ENCODE results near the gene RRP7A.
"Not testable (repeated sequence)": the region's sequence is repeated elsewhere in the genome, so short reads cannot be mapped to it uniquely, and the experiment has no call there.

The RRP7A gene

GRCh38 chr22:42544686-42545085, 25.1 kb upstream of the RRP7A start:
- TF ChIP-seq CTCF (IDR thresholded peaks at IDR 0.05; ENCODE audit: low read depth, low read length), result no peak
- DNase-seq (ENCODE audit: extremely low read depth, low read depth), result no peak

- not testable (repeated sequence) for DNase-seq (ENCODE audit: extremely low read depth, low read depth)
These were observed 19.7 kb upstream of the RRP7A start for GRCh38 chr22:42539236-42539771.

- DNase-seq (ENCODE audit: extremely low read depth, low read depth), result not testable (repeated sequence)
These were observed 17.7 kb upstream of the RRP7A start for GRCh38 chr22:42537199-42537831.

GRCh38 chr22:42536634-42537033, 17.0 kb upstream of the RRP7A start:
- DNase-seq (ENCODE audit: extremely low read depth, low read depth), result not testable (repeated sequence)

GRCh38 chr22:42536166-42536565, 16.6 kb upstream of the RRP7A start:
- no peak for DNase-seq (ENCODE audit: extremely low read depth, low read depth)
- no peak for TF ChIP-seq CTCF (IDR thresholded peaks at IDR 0.05; ENCODE audit: low read depth, low read length)

- not testable (repeated sequence) for DNase-seq (ENCODE audit: extremely low read depth, low read depth)
These were observed 15.6 kb upstream of the RRP7A start for GRCh38 chr22:42535082-42535731.

- no peak for DNase-seq (ENCODE audit: extremely low read depth, low read depth)
- TF ChIP-seq CTCF (IDR thresholded peaks at IDR 0.05; ENCODE audit: low read depth, low read length), result no peak
These were observed 14.0 kb upstream of the RRP7A start for GRCh38 chr22:42533638-42533977.

GRCh38 chr22:42531401-42532084, 11.9 kb upstream of the RRP7A start:
- DNase-seq (ENCODE audit: extremely low read depth, low read depth), result not testable (repeated sequence)

- DNase-seq (ENCODE audit: extremely low read depth, low read depth), result not testable (repeated sequence)
These were observed 9.8 kb upstream of the RRP7A start for GRCh38 chr22:42529435-42529834.

GRCh38 chr22:42528591-42529307, 9.2 kb upstream of the RRP7A start:
- no peak for DNase-seq (ENCODE audit: extremely low read depth, low read depth)

More at GRCh38 chr22:42528591-42529307, 9.2 kb upstream of the RRP7A start:
- TF ChIP-seq CTCF (IDR thresholded peaks at IDR 0.05; ENCODE audit: low read depth, low read length), result no peak
